DOHH2 (cell line): Measurements from ENCODE around the gene FBLN7.

Experiments
- H3F3A ChIP-seq: fragments of 200-600 bp; sonication (generic), shearing (Covaris generic); 2 replicates; pipeline ENCODE4 v1.6.0; 2016; ENCODE audit warnings: antibody characterized with exemption, mild to moderate bottlenecking; ENCODE audit not compliant: control insufficient read depth, insufficient read depth
- H3K27ac ChIP-seq: fragments of 200-600 bp; sonication (generic); 2 replicates; pipeline ENCODE4 v1.5.1; 2014; ENCODE audit warnings: low read depth, mild to moderate bottlenecking, low read length, moderate library complexity
- H3K27me3 ChIP-seq: fragments of 200-600 bp; sonication (generic); 2 replicates; pipeline ENCODE4 v1.6.1; 2014; ENCODE audit warnings: mild to moderate bottlenecking, low read length, mixed read lengths; ENCODE audit not compliant: control insufficient read depth
- H3K36me3 ChIP-seq: fragments of 200-600 bp; sonication (generic); 2 replicates; pipeline ENCODE4 v1.6.1; 2014; ENCODE audit warnings: mild to moderate bottlenecking, low read length, moderate library complexity, mixed read lengths; ENCODE audit not compliant: control insufficient read depth
- H3K4me1 ChIP-seq: fragments of 200-600 bp; sonication (generic); 2 replicates; pipeline ENCODE4 v1.6.1; 2014; ENCODE audit warnings: mild to moderate bottlenecking, low read length, mixed read lengths; ENCODE audit not compliant: control insufficient read depth
- H3K4me2 ChIP-seq: fragments of 200-600 bp; sonication (generic); 2 replicates; pipeline ENCODE4 v1.6.0; 2014; ENCODE audit warnings: mild to moderate bottlenecking, low read length, moderate library complexity
- H3K4me3 ChIP-seq: fragments of 200-600 bp; sonication (generic); 2 replicates; pipeline ENCODE4 v1.5.1; 2014; ENCODE audit warnings: mild to moderate bottlenecking, low read length, mixed read lengths
- H3K79me2 ChIP-seq: fragments of 200-600 bp; sonication (generic); 2 replicates; pipeline ENCODE4 v1.6.1; 2014; ENCODE audit warnings: mild to moderate bottlenecking, low read length, mixed read lengths; ENCODE audit not compliant: control insufficient read depth
- H3K9me2 ChIP-seq: fragments of 200-600 bp; sonication (generic); replicated peaks from 2 replicates; pipeline ENCODE4 v1.6.1; 2014; ENCODE audit warnings: mild to moderate bottlenecking, low read length, mixed read lengths; ENCODE audit not compliant: control insufficient read depth
- H3K9me3 ChIP-seq: fragments of 200-600 bp; sonication (generic); 2 replicates; pipeline ENCODE4 v1.6.1; 2014; ENCODE audit warnings: antibody characterized with exemption, low read length, mixed read lengths; ENCODE audit not compliant: control insufficient read depth, insufficient read depth
- H4K20me1 ChIP-seq: fragments of 200-600 bp; sonication (generic); 2 replicates; pipeline ENCODE4 v1.6.0; 2014; ENCODE audit warnings: low read depth, mild to moderate bottlenecking, antibody characterized with exemption, low read length, moderate library complexity; ENCODE audit not compliant: control insufficient read depth, insufficient read depth
- CTCF ChIP-seq: fragments of 200-600 bp; sonication (generic); IDR thresholded peaks from one replicate; pipeline ENCODE4 v1.5.1; 2014; ENCODE audit warnings: antibody characterized with exemption, mild to moderate bottlenecking, low read depth, low read length; ENCODE audit not compliant: poor library complexity, severe bottlenecking
- EZH2phosphoT487 ChIP-seq: fragments of 200-600 bp; sonication (generic); IDR thresholded peaks from 2 replicates; pipeline ENCODE4 v1.6.1; 2017; ENCODE audit warnings: borderline replicate concordance, mild to moderate bottlenecking, antibody characterized with exemption, low read length, moderate library complexity, mixed read lengths

FBLN7 gene

GRCh38 chr2:112217854-112218253 lies 79.7 kb downstream of the FBLN7 start:
- no peak overlapping the region for H3K4me3 ChIP-seq
- H3K27me3 ChIP-seq = no peaks in the 10 kb centered on the region
- no peak for TF ChIP-seq EZH2phosphoT487
- no peak for TF ChIP-seq CTCF
- 0 out of 2 replicates have a peak, but pooled peaks cover 6% of the 10 kb centered on the region for H3K9me3 ChIP-seq
- H3K79me2 ChIP-seq = no peaks in the 10 kb centered on the region
- no peaks in the 10 kb centered on the region for H3K9me2 ChIP-seq
- H3F3A ChIP-seq = 0 out of 2 replicates have a peak, but pooled peaks cover 3% of the 10 kb centered on the region
- no peak overlapping the region for H3K27ac ChIP-seq
- H3K4me2 ChIP-seq = no peak overlapping the region
- no peaks in the 10 kb centered on the region for H4K20me1 ChIP-seq
- H3K4me1 ChIP-seq = no peaks in the 10 kb centered on the region
- peaks cover 71% of the 10 kb centered on the region for H3K36me3 ChIP-seq

DNA sequence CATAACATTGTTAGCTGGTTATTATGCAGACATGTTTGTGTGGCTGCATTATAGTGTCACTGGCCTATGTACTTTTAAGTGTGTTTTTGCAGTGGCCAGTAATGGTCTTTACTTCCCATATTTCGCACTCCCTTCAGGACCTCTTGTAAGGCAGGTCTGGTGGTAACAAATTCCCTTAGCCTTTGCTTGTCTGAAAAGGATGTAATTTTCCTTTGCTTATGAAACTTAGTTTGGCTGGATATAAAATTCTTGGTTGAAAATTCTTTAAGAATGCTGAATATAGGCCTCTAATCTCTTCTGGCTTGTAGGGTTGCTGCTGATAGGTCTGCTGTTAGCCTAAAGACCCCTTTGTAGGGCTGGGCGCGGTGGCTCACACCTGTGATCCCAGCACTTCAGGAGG lies 82.0 kb downstream of the FBLN7 start:
- H3K9me2 ChIP-seq = no peaks in the 10 kb centered on the region
- H4K20me1 ChIP-seq = no peaks in the 10 kb centered on the region
- H3K9me3 ChIP-seq = 0 out of 2 replicates have a peak, but pooled peaks cover 6% of the 10 kb centered on the region
- 0 out of 2 replicates have a peak, but pooled peaks cover 3% of the 10 kb centered on the region for H3F3A ChIP-seq
- H3K4me3 ChIP-seq = no peak overlapping the region
- no peaks in the 10 kb centered on the region for H3K4me1 ChIP-seq
- H3K79me2 ChIP-seq = no peaks in the 10 kb centered on the region
- no peak overlapping the region for H3K27ac ChIP-seq
- no peaks in the 10 kb centered on the region for H3K27me3 ChIP-seq
- peaks cover 75% of the 10 kb centered on the region for H3K36me3 ChIP-seq
- no peak overlapping the region for H3K4me2 ChIP-seq
- TF ChIP-seq CTCF (no peak), EZH2phosphoT487 (no peak)

- TF ChIP-seq CTCF (no peak), EZH2phosphoT487 (no peak)
- 0 out of 2 replicates have a peak, but pooled peaks cover 6% of the 10 kb centered on the region for H3K9me3 ChIP-seq
- no peaks in the 10 kb centered on the region for H4K20me1 ChIP-seq
- H3F3A ChIP-seq = 0 out of 2 replicates have a peak, but pooled peaks cover 3% of the 10 kb centered on the region
- H3K27me3 ChIP-seq = no peaks in the 10 kb centered on the region
- H3K36me3 ChIP-seq = peaks cover 72% of the 10 kb centered on the region
- H3K27ac ChIP-seq = no peak overlapping the region
- no peak overlapping the region for H3K4me2 ChIP-seq
- no peaks in the 10 kb centered on the region for H3K9me2 ChIP-seq
- H3K79me2 ChIP-seq = no peaks in the 10 kb centered on the region
- H3K4me1 ChIP-seq = no peaks in the 10 kb centered on the region
- no peak overlapping the region for H3K4me3 ChIP-seq
These were observed 82.6 kb downstream of the FBLN7 start for GRCh38 chr2:112220831-112221230.
